Measurements from ENCODE around the gene ADAMTS16. TPM values are rescaled to one million over a fixed set of nuclear protein-coding genes. Genes with fewer than 3 reads are reported as not detected.

The ADAMTS16 gene
- total and polyA plus RNA-seq, 2 experiments from 2014 or later: 0.11 TPM

DNA sequence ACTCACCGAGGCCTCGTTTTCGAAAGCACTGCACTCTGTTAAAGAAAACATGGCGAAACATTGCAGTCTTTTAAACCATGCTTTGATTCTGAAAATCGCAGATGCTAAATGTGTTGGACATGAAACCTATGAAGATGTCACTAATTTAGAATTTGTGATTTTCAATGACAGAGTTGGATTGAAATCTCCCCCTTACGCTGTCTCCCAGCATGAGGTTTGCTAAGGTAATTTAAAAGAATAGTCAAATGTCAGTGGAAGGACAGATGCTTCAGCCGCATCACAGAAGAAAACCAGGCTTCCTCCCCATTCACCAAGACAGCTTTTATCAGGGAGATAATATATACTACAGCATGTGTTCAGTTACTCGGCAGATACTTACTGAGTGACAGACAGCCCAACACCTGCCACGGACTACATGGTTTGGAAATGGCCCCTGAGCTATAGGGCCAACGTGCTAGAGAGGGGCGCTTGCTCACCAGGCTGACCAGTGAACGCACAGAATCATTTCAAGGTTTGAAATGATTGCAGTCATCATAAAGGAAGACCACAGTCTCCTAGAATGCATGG, 136.9 kb downstream of the ADAMTS16 start:
- Histone ChIP-seq H3K79me2 (ENCODE audit: insufficient read depth) (no peaks in the 10 kb centered on the region), H3K27ac (no peak overlapping the region), H3K4me2 (ENCODE audit: unreplicated experiment) (no peak overlapping the region), H4K20me1 (ENCODE audit: insufficient read depth) (no peaks in the 10 kb centered on the region), H3K9ac (no peak overlapping the region), H3K9me2 (ENCODE audit: insufficient read depth) (no peaks in the 10 kb centered on the region), H3F3A (ENCODE audit: insufficient read depth) (no peaks in the 10 kb centered on the region), H3K27me3 (replicated peaks; ENCODE audit: insufficient read depth) (peaks cover 5% of the 10 kb centered on the region; the same call in 1 of the 2 replicates), H2AFZ (no peak overlapping the region), H3K36me3 (ENCODE audit: low read depth) (no peaks in the 10 kb centered on the region), H3K4me3 (no peak overlapping the region), H3K9me3 (ENCODE audit: low read depth) (no peaks in the 10 kb centered on the region), H3K4me1 (ENCODE audit: insufficient read depth) (peaks cover 1% of the 10 kb centered on the region; the same call in 1 of the 2 replicates)
- 52 to 56% methylated on average over 12 of the region's 12 CpGs for WGBS, 2 experiments (ENCODE audit: low coverage in 1 of 2, low lambda C conversion rate in 2 of 2, missing lambda C conversion rate in 2 of 2)
- DNase-seq: no peak
- in situ Hi-C loops (cut with MboI): no loop called here
- no peak for TF ChIP-seq EZH2 (IDR thresholded peaks at IDR 0.05; ENCODE audit: insufficient read depth, poor library complexity, severe bottlenecking)
- TF ChIP-seq EZH2phosphoT487 (IDR thresholded peaks at IDR 0.05; ENCODE audit: insufficient read depth, low read depth): no peak

DNA sequence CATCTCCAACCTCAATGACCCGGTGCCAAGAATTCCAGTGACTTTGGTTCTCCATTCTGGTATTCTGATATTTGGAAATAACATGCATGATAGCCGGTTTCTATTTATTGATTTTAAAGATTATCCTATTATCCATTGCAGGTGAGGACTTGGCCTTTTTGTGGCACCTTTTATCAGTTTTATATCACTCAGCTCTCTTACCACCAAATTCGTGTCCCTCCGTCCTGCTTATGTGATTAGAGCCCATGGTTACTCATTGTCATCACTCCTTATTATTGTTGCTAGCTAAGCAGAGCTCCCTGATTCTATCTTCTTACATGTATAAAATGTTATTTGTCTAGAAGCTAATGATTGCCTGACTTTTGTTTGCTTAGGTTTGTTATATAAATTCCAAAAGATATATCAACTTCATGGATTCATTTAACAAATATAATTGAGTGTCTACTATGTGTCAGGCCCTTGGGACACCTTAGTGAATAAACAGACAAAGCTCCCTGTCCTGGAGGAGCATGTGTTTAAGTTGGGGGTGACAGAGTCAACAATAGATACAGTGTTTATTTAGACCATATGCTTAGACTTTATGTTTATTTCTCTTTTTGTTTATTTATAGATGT, 138.2 kb downstream of the ADAMTS16 start:
- no peak overlapping the region for H2AFZ ChIP-seq
- 72 to 77% methylated on average over 4 of the region's 4 CpGs for WGBS, 2 experiments (ENCODE audit: low coverage in 1 of 2, low lambda C conversion rate in 2 of 2, missing lambda C conversion rate in 2 of 2)
- no peaks in the 10 kb centered on the region for H3F3A ChIP-seq (ENCODE audit: insufficient read depth)
- no peaks in the 10 kb centered on the region for H3K9me2 ChIP-seq (ENCODE audit: insufficient read depth)
- DNase-seq: no peak
- H3K9ac ChIP-seq: no peak overlapping the region
- H4K20me1 ChIP-seq (ENCODE audit: insufficient read depth): no peaks in the 10 kb centered on the region
- no peaks in the 10 kb centered on the region for H3K9me3 ChIP-seq (ENCODE audit: low read depth)
- H3K79me2 ChIP-seq (ENCODE audit: insufficient read depth): no peaks in the 10 kb centered on the region
- no peaks in the 10 kb centered on the region for H3K36me3 ChIP-seq (ENCODE audit: low read depth)
- H3K4me1 ChIP-seq (ENCODE audit: insufficient read depth): no peaks in the 10 kb centered on the region
- no peak overlapping the region for H3K4me3 ChIP-seq
- H3K4me2 ChIP-seq (ENCODE audit: unreplicated experiment): no peak overlapping the region
- H3K27ac ChIP-seq: no peak overlapping the region
- no peak for TF ChIP-seq EZH2 (IDR thresholded peaks at IDR 0.05; ENCODE audit: insufficient read depth, poor library complexity, severe bottlenecking)
- no peak for TF ChIP-seq EZH2phosphoT487 (IDR thresholded peaks at IDR 0.05; ENCODE audit: insufficient read depth, low read depth)
- peaks cover 5% of the 10 kb centered on the region; the same call in 1 of the 2 replicates for H3K27me3 ChIP-seq (replicated peaks; ENCODE audit: insufficient read depth)
- in situ Hi-C loops (cut with MboI): no loop called here

DNA sequence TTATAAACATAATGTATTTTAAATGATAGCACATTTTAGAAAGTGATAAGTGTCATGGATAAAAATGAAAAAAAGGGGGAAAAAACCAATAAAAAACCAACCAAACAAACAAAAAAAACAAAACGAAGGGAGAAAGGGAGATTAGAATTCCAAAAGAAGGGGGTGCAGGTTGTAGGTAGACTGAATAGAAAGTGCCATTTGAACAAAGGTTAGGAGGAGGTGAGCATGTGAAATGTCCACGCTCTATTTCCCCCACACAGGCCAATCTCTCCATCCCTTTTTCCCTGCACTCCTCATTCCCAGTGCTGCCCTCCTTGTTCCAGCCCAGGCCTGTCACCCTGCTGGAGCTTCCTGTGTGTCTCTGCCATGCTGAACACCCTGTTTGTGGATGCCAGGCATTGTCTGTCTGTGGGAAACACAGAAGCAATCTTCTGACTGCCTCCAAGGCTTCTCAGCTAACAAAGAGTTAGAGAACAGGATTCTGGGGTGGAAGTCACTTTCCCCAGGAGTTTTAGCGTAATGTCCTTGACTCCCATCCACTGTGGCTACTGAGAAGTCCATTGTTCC, 138.8 kb downstream of the ADAMTS16 start:
- H2AFZ ChIP-seq: no peak overlapping the region
- no peak overlapping the region for H3K27ac ChIP-seq
- H3K4me3 ChIP-seq: no peak overlapping the region
- TF ChIP-seq EZH2phosphoT487 (IDR thresholded peaks at IDR 0.05; ENCODE audit: insufficient read depth, low read depth) (no peak), EZH2 (IDR thresholded peaks at IDR 0.05; ENCODE audit: insufficient read depth, poor library complexity, severe bottlenecking) (no peak)
- no peaks in the 10 kb centered on the region for H3K79me2 ChIP-seq (ENCODE audit: insufficient read depth)
- no peaks in the 10 kb centered on the region for H3K4me1 ChIP-seq (ENCODE audit: insufficient read depth)
- H3K9me3 ChIP-seq (ENCODE audit: low read depth): no peaks in the 10 kb centered on the region
- no peaks in the 10 kb centered on the region for H3F3A ChIP-seq (ENCODE audit: insufficient read depth)
- in situ Hi-C loops (cut with MboI): no loop called here
- H4K20me1 ChIP-seq (ENCODE audit: insufficient read depth): no peaks in the 10 kb centered on the region
- 43 to 49% methylated on average over 3 of the region's 3 CpGs for WGBS, 2 experiments (ENCODE audit: low coverage in 1 of 2, low lambda C conversion rate in 2 of 2, missing lambda C conversion rate in 2 of 2)
- DNase-seq: no peak
- H3K27me3 ChIP-seq (replicated peaks; ENCODE audit: insufficient read depth): peaks cover 5% of the 10 kb centered on the region; the same call in 1 of the 2 replicates
- H3K4me2 ChIP-seq (ENCODE audit: unreplicated experiment): no peak overlapping the region
- no peaks in the 10 kb centered on the region for H3K36me3 ChIP-seq (ENCODE audit: low read depth)
- no peaks in the 10 kb centered on the region for H3K9me2 ChIP-seq (ENCODE audit: insufficient read depth)
- H3K9ac ChIP-seq: no peak overlapping the region

DNA sequence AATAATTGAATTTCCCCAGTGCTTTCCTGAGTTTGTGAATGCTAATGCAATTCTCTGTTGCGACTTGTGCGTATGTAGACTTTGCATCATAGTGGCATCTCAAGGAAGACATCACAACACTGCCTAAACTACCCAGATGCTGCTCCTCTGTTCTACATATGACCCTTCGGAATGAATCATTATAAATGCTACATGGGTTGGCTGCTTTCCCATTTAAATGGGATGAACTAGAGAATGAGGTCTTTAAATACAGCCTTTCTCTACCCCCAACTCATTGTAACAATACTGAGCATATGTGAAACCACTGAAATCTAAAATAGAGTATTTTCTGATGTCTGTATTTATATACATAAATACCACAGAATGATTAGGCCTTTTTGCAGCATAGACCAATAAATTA, 145.8 kb downstream of the ADAMTS16 start:
- peaks cover 3% of the 10 kb centered on the region; the same call in 1 of the 2 replicates for H3K4me1 ChIP-seq (ENCODE audit: insufficient read depth)
- no peaks in the 10 kb centered on the region for H4K20me1 ChIP-seq (ENCODE audit: insufficient read depth)
- H3K4me3 ChIP-seq: no peak overlapping the region
- H2AFZ ChIP-seq: no peak overlapping the region
- TF ChIP-seq EZH2phosphoT487 (IDR thresholded peaks at IDR 0.05; ENCODE audit: insufficient read depth, low read depth): no peak
- no peak for TF ChIP-seq EZH2 (IDR thresholded peaks at IDR 0.05; ENCODE audit: insufficient read depth, poor library complexity, severe bottlenecking)
- no peak overlapping the region for H3K9ac ChIP-seq
- H3K79me2 ChIP-seq (ENCODE audit: insufficient read depth): no peaks in the 10 kb centered on the region
- no peak overlapping the region for H3K4me2 ChIP-seq (ENCODE audit: unreplicated experiment)
- DNase-seq: no peak
- WGBS, 2 experiments (ENCODE audit: low coverage in 1 of 2, low lambda C conversion rate in 2 of 2, missing lambda C conversion rate in 2 of 2): 43 to 52% methylated on average over 3 of the region's 3 CpGs
- no peaks in the 10 kb centered on the region for H3K9me2 ChIP-seq (ENCODE audit: insufficient read depth)
- no peak overlapping the region for H3K27ac ChIP-seq
- no peaks in the 10 kb centered on the region for H3K9me3 ChIP-seq (ENCODE audit: low read depth)
- H3K27me3 ChIP-seq (replicated peaks; ENCODE audit: insufficient read depth): 0 out of 2 replicates have a peak, but pooled peaks cover 2% of the 10 kb centered on the region
- in situ Hi-C loops (cut with MboI): no loop called here
- no peaks in the 10 kb centered on the region for H3K36me3 ChIP-seq (ENCODE audit: low read depth)
- H3F3A ChIP-seq (ENCODE audit: insufficient read depth): no peaks in the 10 kb centered on the region
